ENCODE measurements around the gene LPAR3. TPM values are rescaled to one million over a fixed set of nuclear protein-coding genes. Genes with fewer than 3 reads are reported as not detected.
A peak's percentile ranks its signal among the peaks of the same experiment; 100 is the strongest.

Gene LPAR3
- total and polyA plus RNA-seq, 2 of the 13 experiments (the other 11 are each of a cell fraction or from before 2014, with no cell fraction given), result not detected

DNA sequence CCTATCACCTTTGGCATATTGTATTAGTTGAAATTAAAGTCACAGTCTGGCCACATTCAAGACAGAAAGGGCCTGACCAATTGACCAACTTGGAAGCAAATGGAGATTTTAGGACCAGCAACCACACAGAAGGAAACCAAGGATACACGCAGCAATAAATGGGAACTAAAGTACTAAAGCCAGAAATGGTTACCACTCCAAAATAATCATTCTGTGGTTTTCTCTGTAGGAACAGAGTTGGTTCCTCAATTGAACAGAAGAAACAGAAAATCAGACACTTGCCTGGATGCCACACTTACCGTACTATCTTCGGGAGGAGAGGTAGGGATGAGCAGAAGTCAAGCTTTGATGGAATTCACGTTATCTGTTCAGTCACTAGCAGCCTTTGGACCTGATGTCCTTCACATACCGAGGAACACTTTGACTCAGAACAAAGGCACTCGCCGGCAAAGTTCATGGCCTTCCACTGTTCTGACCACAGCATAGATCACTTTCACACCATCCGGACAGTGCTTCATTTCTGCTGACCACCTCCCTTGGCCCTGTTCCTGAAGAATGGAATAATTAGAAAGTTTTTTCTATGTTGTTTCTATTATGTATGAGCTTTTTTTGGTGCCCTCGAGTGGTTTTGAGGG lies 96.9 kb downstream of the LPAR3 start (continued):
- TF ChIP-seq ZNF749 (CRISPR knock-in tag; IDR thresholded peaks at IDR 0.05; ENCODE audit: borderline replicate concordance) (no peak), MXD1 (CRISPR knock-in tag; IDR thresholded peaks at IDR 0.05) (no peak), CBFB (CRISPR knock-in tag; IDR thresholded peaks at IDR 0.05) (0 out of 2 replicates have a peak, but pooled peaks have one; percentile 34), EP300 (IDR thresholded peaks at IDR 0.05; ENCODE audit: low read depth in 2 of 2, low read length in 2 of 2) (peak in 1 of 2 experiments; percentile 32; a peak in 1 of 4 replicates), EP300 (CRISPR knock-in tag; IDR thresholded peaks at IDR 0.05; ENCODE audit: borderline replicate concordance) (no peak), ZNF570 (CRISPR knock-in tag; IDR thresholded peaks at IDR 0.05; ENCODE audit: borderline replicate concordance) (no peak), SPEN (CRISPR knock-in tag; IDR thresholded peaks at IDR 0.05; ENCODE audit: low read depth) (no peak), ZFAT (CRISPR knock-in tag; conservative IDR thresholded peaks at IDR 0.05) (no peak), HOMEZ (CRISPR knock-in tag; IDR thresholded peaks at IDR 0.05; ENCODE audit: low read depth) (no peak), KDM1A (CRISPR knock-in tag; IDR thresholded peaks at IDR 0.05) (0 out of 2 replicates have a peak, but pooled peaks have one; percentile 27), NR2F2 (IDR thresholded peaks at IDR 0.05; ENCODE audit: borderline replicate concordance, low read depth) (peak; percentile 65; the same call in 1 of the 2 replicates), CREM (IDR thresholded peaks at IDR 0.05) (0 out of 2 replicates have a peak, but pooled peaks have one; percentile 14), CREM (CRISPR knock-in tag; IDR thresholded peaks at IDR 0.05) (no peak), FOSL2 (CRISPR knock-in tag; IDR thresholded peaks at IDR 0.05) (peak; percentile 86)
- TF ChIP-seq, protein P1, sequence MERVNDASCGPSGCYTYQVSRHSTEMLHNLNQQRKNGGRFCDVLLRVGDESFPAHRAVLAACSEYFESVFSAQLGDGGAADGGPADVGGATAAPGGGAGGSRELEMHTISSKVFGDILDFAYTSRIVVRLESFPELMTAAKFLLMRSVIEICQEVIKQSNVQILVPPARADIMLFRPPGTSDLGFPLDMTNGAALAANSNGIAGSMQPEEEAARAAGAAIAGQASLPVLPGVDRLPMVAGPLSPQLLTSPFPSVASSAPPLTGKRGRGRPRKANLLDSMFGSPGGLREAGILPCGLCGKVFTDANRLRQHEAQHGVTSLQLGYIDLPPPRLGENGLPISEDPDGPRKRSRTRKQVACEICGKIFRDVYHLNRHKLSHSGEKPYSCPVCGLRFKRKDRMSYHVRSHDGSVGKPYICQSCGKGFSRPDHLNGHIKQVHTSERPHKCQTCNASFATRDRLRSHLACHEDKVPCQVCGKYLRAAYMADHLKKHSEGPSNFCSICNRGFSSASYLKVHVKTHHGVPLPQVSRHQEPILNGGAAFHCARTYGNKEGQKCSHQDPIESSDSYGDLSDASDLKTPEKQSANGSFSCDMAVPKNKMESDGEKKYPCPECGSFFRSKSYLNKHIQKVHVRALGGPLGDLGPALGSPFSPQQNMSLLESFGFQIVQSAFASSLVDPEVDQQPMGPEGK (CRISPR knock-in tag; IDR thresholded peaks at IDR 0.05), result no peak
- TF ChIP-seq, protein P2, sequence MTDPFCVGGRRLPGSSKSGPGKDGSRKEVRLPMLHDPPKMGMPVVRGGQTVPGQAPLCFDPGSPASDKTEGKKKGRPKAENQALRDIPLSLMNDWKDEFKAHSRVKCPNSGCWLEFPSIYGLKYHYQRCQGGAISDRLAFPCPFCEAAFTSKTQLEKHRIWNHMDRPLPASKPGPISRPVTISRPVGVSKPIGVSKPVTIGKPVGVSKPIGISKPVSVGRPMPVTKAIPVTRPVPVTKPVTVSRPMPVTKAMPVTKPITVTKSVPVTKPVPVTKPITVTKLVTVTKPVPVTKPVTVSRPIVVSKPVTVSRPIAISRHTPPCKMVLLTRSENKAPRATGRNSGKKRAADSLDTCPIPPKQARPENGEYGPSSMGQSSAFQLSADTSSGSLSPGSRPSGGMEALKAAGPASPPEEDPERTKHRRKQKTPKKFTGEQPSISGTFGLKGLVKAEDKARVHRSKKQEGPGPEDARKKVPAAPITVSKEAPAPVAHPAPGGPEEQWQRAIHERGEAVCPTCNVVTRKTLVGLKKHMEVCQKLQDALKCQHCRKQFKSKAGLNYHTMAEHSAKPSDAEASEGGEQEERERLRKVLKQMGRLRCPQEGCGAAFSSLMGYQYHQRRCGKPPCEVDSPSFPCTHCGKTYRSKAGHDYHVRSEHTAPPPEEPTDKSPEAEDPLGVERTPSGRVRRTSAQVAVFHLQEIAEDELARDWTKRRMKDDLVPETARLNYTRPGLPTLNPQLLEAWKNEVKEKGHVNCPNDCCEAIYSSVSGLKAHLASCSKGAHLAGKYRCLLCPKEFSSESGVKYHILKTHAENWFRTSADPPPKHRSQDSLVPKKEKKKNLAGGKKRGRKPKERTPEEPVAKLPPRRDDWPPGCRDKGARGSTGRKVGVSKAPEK (CRISPR knock-in tag; IDR thresholded peaks at IDR 0.05; ENCODE audit: borderline replicate concordance), result no peak
- TF ChIP-seq, protein P3, sequence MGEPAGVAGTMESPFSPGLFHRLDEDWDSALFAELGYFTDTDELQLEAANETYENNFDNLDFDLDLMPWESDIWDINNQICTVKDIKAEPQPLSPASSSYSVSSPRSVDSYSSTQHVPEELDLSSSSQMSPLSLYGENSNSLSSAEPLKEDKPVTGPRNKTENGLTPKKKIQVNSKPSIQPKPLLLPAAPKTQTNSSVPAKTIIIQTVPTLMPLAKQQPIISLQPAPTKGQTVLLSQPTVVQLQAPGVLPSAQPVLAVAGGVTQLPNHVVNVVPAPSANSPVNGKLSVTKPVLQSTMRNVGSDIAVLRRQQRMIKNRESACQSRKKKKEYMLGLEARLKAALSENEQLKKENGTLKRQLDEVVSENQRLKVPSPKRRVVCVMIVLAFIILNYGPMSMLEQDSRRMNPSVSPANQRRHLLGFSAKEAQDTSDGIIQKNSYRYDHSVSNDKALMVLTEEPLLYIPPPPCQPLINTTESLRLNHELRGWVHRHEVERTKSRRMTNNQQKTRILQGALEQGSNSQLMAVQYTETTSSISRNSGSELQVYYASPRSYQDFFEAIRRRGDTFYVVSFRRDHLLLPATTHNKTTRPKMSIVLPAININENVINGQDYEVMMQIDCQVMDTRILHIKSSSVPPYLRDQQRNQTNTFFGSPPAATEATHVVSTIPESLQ (CRISPR knock-in tag; conservative IDR thresholded peaks at IDR 0.05), result no peak

Measured in HepG2 (cell line).